ENCODE measurements around the gene TBC1D14.

GRCh38 chr4:7058792-7059191 lies 149.2 kb downstream of the TBC1D14 start:
- TF ChIP-seq, protein P1, sequence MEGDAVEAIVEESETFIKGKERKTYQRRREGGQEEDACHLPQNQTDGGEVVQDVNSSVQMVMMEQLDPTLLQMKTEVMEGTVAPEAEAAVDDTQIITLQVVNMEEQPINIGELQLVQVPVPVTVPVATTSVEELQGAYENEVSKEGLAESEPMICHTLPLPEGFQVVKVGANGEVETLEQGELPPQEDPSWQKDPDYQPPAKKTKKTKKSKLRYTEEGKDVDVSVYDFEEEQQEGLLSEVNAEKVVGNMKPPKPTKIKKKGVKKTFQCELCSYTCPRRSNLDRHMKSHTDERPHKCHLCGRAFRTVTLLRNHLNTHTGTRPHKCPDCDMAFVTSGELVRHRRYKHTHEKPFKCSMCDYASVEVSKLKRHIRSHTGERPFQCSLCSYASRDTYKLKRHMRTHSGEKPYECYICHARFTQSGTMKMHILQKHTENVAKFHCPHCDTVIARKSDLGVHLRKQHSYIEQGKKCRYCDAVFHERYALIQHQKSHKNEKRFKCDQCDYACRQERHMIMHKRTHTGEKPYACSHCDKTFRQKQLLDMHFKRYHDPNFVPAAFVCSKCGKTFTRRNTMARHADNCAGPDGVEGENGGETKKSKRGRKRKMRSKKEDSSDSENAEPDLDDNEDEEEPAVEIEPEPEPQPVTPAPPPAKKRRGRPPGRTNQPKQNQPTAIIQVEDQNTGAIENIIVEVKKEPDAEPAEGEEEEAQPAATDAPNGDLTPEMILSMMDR (IDR thresholded peaks at IDR 0.05) = no peak
- no peak for TF ChIP-seq POLR2A (IDR thresholded peaks at IDR 0.05)

Data from right lobe of liver (tissue), 4 donors.